GM21423 (cell line): ENCODE results near the gene CDC42EP3.
A peak's percentile ranks its signal among the peaks of the same experiment; 100 is the strongest.

Experiments used
- ATAC-seq: cut with Tn5 transposase; IDR thresholded peaks from one replicate; pipeline ENCODE4 v1.9.1; 2021; ENCODE audit warnings: mild to moderate bottlenecking, moderate library complexity; ENCODE audit not compliant: unreplicated experiment

The CDC42EP3 gene

DNA sequence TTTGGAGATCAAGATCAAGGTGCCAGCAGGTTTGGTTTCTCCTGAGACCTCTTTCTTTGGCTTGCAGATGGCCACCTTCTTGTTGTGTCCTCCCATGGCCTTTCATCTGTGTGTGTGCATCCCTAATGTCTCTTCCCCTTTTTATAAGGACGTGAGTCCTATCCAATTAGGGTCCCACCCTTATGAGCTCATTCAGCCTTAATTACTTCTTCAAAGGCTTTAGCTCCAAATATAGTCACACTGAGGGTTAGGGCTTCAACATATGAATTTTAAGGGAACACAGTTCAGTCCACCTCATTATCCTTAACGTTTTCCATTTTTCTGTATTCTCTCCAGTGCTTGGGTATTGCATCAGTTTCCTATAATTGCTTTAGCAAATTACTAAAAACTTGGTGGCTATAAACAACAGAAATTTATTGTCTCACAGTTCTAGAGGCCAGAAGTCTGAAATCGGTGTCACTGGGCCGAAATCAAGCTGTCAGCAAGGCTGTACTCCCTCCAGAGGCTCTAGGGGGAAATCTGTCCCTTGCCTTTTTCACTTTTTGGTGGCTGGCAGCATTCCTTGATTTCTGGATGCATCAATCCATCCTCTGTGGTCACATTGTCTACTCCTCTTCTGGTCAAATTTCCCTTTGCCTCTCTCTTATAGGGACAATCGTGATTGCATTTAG lies 34.1 kb downstream of the CDC42EP3 start:
- no peak for ATAC-seq

DNA sequence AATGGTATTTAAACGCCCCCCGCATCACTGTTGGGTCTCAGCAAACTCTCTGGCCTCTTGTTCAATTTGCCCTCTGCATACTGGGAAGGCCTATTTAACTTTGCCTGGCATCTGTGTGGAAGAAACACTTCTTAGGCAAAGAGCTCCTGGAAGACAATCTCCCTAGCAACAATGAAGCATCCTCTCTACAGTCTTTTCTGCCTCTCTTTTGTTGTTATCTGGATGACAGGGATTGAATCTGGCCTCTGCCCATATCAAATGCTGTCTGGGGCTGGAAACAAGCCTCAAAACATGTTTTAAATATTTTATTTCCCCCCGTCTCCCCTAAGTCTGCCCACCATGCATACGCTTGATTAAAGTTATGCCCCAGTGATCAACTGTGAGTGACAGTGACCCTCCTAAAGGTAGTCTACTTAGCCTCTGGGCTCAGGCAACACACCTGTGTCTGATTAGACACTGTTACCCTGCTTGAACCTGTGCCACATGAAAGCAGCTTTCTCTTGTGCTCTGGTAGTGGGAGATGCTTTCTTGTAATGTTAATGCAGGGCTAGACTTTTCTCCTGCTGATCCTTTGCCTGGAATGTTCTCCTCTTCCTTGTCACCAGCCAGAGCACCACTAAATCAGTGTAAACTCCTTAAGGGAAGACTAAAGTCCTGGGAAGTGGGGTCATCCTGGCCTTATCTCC lies 34.9 kb downstream of the CDC42EP3 start:
- no peak for ATAC-seq

DNA sequence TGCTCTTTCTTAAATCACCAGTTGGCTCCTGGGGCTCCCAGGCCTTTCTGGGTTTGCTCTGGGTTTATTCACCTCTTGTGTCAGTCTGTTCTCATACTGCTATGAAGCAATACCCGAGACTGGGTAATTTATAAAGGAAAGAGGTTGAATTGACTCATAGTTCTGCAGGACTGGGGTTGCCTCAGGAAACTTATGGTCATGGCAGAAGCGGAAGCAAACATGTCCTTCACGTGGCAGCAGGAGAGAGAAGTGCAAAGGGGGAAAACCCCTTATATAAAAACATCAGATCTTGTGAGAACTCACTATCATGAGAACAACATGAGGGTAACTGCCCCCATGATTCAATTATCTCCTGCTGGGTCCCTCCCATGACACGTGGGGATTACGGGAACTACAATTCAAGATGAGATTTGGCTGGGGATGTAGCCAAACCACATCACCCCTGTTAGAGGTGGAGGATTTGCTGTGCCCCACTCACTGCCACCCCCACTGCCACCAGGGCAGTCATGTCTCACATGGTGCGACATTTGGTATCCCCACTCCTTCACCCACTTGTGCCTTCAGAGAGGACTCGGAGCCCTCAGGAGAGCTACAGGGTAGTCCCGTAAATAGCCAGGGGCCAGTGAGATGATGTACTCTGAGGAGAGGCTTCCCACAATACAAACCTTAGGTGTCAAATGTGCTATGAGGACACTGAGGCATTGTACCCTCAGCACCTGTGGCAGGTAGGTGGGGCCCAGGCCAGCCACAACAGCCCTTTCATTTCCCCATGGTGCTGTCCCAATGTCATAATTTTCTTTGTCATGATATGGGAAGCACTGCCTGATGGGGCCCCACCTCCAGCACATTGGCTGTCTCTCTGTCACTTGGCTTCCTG lies 35.7 kb downstream of the CDC42EP3 start:
- peak; percentile 82 for ATAC-seq

DNA sequence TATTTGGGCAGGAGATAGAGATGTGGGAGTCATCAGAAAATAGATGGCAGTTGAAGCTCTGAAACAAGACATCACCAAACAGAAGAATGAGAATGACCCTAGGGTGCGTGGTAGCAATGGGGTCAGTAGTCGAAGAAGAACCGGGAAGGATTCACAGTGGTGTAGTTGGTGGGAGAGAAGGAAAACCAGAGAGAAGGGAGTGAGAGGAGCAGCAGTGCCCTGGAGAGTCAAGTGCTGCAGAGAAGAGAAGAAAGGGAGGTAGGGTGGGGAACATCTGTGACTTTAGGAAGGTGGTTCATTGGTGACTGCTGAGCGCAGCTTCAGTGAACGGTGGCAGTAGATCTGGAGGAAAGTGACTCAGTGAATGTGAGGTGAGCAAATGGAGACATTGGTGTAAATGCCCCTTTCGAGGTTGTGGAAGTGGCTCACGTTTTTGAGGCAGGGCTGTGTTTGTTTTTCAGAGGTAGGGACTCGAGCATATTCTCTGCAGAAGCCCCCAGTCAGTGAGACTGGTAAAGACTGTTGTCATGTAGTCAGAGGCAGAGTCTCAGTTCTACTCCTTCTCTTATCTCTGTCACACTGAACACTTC lies 36.4 kb downstream of the CDC42EP3 start:
- ATAC-seq, result peak; percentile 5

DNA sequence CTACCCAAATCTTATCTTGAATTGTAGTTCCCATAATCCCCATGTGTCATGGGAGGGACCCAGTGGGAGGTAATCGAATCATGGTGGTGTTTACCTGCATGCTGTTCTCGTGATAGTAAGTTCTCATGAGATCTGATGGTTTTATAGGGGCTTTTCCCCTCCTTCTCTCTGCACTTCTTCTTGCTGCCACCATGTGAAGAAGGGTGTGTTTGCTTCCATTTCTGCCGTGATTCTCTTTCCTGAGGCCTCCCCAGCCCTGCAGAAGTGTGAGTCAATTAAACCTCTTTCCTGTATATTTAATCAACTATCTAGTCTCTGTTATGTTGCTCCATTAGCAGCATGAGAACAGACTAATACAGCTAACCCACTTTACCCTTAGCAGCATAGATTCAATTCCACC lies 37.6 kb downstream of the CDC42EP3 start:
- no peak for ATAC-seq

DNA sequence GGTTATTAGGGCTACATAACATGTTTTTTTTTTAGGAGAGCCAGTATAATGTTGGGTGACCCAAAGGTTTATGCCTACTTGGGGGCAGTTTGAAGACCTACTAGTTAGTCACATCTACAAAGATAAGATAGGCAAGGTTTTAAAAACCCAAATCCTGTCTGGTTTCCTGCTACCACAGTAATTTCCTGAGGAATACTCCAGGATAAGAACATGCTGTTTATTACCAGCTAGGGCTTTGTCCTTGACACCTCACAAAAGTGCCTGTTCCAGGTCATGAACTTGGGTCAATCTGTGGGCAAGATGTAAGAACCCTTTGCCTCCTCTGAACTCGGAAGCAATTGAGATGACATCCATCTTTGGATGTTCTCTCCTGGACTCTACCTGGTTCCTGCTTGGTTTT lies 38.2 kb downstream of the CDC42EP3 start:
- ATAC-seq, result no peak

DNA sequence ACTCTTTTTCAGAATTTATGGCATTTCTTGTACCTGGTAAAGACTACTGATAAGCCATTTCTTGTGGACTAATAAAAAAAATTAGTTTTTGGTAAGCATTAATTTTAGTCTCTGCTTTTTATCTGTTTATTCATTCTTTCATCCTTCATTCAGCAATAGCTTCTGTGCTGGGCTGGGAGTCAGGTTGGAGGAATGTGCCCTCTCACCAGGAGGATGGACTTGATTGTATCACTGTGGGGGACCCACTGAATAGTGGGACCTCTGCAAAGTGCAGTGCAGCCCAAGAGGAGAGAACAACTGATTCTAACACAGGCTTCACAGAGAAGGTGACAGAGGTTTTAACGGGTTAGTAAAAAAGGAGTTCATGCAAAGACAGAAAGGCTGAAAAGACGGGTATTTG lies 39.1 kb downstream of the CDC42EP3 start:
- ATAC-seq, result no peak

DNA sequence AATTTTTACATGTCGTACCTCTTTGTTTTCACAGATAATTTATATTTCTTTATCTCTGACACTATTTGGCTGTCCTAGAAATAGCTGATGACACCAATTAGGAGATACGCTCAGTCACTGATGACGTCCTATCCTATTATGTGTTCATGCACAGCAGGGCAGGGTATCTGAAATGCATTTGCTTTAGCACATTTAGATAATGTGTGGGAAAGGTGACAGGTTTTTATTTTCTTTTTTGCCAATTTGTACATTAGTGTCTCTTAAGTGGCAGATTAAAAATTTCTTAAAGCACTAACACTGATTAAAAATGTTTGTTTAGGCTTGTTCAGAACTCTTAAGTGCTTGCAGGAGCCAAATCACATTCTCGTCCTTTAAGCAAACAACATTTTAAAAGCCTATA lies 39.7 kb downstream of the CDC42EP3 start:
- ATAC-seq, result no peak

DNA sequence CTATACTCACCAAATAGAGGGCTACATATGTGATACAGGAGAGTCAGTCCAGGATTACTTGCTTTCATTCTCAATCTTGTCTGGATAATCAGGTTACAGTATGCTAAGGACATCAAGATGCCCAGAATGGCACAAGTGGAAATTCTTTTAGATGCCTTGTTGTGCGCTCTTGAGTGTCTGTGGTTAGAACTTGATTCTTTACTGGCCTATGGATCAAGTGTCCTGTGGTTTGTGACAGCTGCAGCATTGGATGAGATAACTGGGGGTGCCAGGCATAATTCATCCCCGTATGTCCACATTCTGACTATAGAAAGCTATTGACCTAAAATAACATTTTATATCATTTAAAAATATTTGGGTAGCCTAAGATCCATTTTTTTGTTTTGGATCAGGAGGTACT lies 40.1 kb downstream of the CDC42EP3 start:
- no peak for ATAC-seq

DNA sequence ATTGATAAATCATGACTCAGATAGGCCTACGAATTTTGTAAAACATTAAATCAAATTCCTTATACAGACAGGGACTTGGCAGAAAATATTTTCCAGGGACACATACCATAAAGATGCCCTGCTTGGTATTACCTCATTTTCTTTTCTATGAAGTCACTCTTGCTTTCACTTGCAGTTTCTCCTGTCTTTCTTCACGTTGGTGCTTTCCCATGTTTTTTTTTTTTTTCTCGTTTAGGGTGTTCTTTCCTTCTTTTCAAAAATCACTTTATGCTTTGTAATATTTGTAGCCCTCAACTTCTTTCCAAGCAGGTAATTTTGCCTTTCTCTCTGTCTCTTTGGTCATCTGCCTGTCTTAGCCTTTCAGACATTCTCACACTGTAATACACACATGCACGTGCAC lies 40.7 kb downstream of the CDC42EP3 start:
- no peak for ATAC-seq

DNA sequence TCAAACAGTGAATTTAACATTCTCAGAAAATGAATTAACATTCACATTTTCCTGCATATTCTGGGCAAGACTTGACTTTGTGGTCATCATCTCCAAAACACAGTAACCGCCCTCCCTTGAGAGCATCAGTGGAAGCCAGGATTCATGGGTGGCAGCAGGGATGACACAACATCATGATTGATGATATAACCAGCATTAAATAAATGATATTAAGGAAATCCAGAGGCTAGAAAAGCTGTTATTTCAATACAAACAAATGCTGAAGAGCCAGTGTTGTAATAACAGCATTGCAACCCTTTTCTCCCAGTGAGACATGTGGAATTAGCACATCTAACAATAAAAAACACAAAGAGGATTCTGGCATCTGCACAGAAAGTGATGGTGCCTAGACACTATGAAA lies 41.1 kb downstream of the CDC42EP3 start:
- ATAC-seq, result no peak

DNA sequence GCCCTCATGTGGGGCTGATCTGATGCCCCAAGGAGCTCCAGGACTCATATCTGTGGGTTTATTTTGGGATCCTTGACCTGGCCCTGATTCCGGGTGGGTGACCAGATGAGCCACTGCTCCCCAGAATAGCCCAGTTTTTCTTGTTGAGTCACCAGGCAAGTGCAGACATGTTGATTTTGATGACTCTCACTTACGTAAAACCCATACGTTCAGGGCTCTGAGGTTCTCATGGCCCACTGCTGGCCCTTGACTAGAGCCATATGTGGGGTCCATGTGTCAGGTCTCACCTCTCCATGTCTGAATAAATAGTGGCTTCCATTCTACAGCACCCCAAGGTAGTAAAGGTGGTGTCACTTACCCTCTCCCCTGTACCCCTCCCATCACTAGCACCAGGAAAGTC lies 41.9 kb downstream of the CDC42EP3 start:
- ATAC-seq, result no peak

DNA sequence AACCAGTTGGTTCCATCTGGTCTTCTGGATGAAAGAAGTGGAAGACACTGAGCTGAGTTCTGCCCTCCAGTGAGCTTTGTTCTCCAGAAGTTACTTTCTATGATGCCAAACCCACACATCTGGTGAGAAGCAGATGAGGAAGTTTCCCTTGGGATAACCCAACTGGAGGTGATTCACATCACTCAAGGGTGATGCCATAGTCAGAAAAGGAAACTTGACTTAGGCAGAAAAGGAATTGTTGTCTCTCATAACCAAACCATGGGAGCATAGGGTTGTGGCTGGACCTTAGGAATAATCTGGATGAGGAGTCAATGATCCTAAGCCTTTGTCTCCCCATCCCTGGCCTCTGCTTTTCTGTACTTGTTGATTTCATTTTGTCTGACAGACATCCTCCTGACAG lies 43.7 kb downstream of the CDC42EP3 start:
- no peak for ATAC-seq

DNA sequence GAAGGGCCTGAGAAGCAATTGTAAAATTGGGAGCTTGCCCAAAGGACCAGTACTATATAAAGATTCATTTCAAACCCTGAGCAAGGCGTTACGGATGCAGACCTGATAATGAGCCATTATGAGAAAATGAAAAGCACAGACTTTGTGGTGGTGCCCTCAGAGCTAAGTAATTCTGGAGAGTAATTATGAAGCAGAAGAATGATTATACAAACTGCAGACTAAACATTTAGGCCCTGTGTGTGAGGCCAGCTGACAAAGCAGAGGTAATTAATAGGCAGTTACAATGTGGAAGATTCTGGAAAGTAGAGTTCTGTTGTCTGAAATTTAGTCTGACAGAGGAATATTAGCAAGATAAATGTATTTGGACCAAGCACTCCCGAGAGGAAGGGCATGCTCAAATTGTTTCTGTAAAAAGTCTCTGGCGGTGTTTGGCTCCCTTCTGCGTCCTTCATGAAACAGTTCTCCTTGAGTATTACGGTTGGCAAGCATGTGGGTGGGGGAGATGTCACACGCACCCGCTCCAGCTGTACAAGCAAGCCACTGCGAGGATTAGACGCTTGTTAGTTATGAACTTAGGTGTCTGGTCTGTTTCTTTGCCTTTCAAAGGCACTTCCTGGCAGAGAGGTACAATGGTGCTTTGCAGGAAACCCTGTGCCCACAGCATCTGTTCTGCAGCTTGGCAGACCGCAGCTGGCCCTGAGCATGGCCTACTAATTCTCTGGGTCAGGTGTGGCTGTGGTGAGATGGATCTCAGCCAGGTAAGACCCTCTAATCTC lies 45.5 kb downstream of the CDC42EP3 start:
- ATAC-seq, result peak; percentile 47

DNA sequence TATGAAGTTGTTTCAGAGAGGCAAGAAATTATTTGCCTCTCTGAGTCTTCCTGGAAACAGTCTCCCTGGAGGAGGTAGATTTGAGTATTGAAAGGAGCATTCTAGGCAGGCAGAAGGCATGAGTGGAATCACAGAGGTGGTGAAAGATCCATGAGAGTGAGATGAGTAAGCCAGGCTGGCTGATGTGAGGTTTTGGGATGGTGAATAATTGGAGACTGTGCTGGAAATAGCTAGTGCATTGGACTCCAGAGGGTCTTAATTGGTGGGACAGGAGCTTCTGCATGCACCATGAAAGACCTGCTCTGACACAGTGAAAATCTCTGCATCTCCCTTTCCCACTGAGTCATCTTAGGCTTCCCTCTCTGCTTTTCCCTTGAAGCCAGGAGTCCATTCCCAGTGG lies 46.3 kb downstream of the CDC42EP3 start:
- ATAC-seq, result no peak

DNA sequence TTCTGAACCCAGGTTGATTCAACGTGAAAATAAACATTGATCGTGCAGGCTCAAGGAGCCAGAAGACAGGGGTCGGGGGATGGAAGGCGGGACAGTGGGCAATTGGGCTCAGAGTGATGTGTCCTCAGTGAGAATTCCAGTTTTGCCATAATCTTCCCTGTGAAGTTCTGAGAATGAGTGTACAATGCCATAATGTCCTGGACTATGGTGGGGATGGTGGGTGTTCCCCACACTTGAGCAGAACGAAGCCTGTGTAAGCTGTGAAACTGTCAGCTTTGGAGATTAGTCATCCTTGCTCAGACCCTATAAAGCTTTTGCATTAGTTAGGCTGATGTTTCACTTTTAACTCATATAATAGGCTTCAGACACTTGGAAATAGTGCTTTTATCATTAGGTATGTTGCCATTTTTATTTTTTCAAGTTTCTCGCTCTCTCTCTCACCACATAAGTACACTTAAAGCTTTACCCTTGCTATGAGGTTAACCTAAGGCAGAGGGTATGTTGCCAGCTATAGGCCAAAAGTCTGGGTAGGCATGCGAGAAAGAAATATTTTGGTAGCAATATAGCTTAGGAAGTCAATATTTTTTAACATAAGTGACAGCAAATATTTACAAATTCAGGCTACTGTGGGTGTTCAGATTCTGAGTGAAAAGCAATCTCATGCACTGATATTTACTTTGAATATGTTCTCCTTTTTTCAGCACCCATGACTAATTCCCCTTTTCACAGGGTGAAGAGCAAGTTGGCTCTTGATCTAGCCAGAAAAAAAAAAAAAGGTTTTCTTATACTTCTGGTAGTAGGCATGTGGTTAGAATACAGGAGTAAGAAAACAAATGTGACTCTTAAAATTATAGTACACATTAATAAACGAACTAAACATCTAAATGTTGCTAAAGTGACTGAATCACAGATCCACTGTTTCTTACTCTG lies 47.2 kb downstream of the CDC42EP3 start:
- ATAC-seq, result peak; percentile 64

DNA sequence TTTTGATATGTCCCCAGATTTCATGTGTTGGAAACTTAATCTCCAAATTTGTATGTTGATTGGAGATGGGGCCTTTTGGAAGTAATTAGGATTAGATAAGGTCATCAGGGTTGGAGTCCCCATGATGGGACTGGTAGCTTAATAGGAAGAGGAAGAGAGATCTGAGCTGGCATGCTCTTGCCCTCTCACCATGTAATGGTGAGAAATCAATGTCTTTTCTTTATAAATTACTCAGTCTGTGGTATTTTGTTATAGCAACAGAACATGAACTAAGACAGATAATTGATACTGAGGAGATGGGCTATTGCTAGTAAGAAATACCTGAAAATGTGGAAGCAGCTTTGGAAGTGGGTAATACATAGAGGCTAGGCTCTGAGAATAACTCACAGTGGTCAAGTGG lies 48.0 kb downstream of the CDC42EP3 start:
- no peak for ATAC-seq

DNA sequence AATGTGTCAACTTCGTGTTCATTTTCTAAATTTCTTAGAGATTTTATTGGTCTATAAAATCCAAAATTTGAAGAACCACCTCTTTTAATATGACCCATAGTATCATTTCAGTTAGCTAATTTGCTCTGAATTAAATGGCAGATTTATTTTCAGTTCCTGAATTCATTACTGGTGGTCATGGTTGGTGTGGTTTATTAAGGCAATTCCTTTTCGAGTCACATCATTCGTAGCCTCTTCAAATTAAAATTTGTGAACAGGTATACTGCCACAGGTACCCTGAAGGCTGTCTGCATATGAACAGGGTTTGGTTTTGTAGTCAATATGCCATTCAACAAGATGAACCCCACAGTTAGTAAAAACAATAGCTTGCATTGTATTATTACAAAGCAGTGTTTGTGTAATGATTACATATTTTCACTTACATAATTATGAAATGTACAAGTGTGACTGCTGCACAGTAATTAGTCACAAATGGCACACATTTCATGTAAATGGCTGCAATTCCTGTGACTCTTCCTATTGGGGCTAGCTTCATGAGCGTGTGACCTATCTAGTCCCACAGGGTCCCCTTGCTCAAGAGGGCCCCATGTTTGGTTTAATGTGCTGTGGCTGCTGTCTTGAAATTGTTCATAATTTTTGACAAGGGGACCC lies 48.9 kb downstream of the CDC42EP3 start:
- no peak for ATAC-seq

DNA sequence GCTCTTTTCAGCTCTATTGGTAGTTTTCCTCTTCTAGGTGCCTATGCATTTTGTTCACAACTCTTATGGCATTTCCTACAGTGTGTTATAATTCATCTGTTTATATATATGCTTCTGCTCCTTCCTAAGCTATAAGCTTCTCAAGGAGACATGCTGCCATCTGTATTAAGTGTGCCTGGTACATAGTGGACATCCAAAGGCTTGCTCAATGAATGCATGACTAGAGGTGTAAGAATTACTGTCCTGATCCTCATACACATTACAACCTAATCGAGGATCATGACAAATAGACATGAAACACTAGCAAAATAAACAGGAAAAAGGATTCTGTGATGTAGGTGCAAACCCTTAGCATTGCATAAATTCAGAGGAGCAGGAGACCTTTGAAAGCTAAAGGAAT lies 50.2 kb downstream of the CDC42EP3 start:
- no peak for ATAC-seq
